Chondrocyte (in vitro differentiated cells): ENCODE measurements around the gene ADAMTS16. TPM values are rescaled to one million over a fixed set of nuclear protein-coding genes. Genes with fewer than 3 reads are reported as not detected.

Experiments
- DNase-seq: peaks from one replicate; pipeline ENCODE4 v3.0.0; 2021; ENCODE audit warnings: mixed read lengths, low spot score
- H3K27ac Mint-ChIP-seq: one replicate; pipeline ENCODE4 v1.8.0; 2021; ENCODE audit warnings: mild to moderate bottlenecking, moderate library complexity, mixed read lengths; ENCODE audit not compliant: unreplicated experiment
- H3K27me3 Mint-ChIP-seq: 2 replicates; pipeline ENCODE4 v1.8.0; 2021; ENCODE audit warnings: low read depth, mixed read lengths
- H3K36me3 Mint-ChIP-seq: 2 replicates; pipeline ENCODE4 v1.8.0; 2021; ENCODE audit warnings: low read depth, mixed read lengths
- H3K4me1 Mint-ChIP-seq: 2 replicates; pipeline ENCODE4 v1.8.0; 2021; ENCODE audit warnings: low read depth, mild to moderate bottlenecking, mixed read lengths
- H3K4me3 Mint-ChIP-seq: one replicate; pipeline ENCODE4 v1.8.0; 2021; ENCODE audit warnings: mild to moderate bottlenecking, moderate library complexity, mixed read lengths; ENCODE audit not compliant: unreplicated experiment
- H3K9me3 Mint-ChIP-seq: 2 replicates; pipeline ENCODE4 v1.8.0; 2021; ENCODE audit warnings: low read depth, mixed read lengths
- total RNA-seq: library from RNA; stranded (reverse); gene quantifications from 3 replicates; pipeline ENCODE4 v1.2.1, GENCODE V29; 2021
- TF ChIP-seq, protein P1 (sequence below): fragments of 200-600 bp; sonication (generic); IDR thresholded peaks from 2 replicates; pipeline ENCODE4 v1.5.0; 2021; ENCODE audit warnings: antibody characterized with exemption, mild to moderate bottlenecking, moderate library complexity

ADAMTS16 gene
- total RNA-seq, 1 donor from 2014 or later, result 12.5 TPM

DNA sequence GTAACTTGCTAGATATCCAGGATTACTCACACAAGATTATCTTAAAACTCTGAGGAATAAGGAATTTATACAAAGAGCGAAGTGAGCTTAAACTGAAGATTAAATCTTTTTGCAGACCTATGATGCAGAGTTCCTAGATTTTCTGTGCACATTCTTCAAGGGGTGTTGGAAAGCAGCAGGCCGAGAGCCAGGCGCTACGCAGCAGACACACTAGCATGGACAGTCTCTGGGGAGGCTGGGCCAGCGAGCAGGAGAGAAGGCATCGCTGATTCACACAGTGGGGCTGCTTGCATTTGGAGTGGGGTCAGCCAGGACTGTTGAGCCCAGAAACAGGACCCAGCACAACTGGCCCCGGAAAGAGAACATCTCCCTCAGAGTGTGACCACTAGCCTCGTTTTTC lies 136.3 kb downstream of the ADAMTS16 start:
- Mint-ChIP-seq H3K4me1 (peaks cover 13% of the 10 kb centered on the region), H3K27ac (no peak overlapping the region), H3K9me3 (no peaks in the 10 kb centered on the region), H3K27me3 (no peaks in the 10 kb centered on the region), H3K4me3 (no peak overlapping the region), H3K36me3 (no peaks in the 10 kb centered on the region)
- TF ChIP-seq, protein P1, sequence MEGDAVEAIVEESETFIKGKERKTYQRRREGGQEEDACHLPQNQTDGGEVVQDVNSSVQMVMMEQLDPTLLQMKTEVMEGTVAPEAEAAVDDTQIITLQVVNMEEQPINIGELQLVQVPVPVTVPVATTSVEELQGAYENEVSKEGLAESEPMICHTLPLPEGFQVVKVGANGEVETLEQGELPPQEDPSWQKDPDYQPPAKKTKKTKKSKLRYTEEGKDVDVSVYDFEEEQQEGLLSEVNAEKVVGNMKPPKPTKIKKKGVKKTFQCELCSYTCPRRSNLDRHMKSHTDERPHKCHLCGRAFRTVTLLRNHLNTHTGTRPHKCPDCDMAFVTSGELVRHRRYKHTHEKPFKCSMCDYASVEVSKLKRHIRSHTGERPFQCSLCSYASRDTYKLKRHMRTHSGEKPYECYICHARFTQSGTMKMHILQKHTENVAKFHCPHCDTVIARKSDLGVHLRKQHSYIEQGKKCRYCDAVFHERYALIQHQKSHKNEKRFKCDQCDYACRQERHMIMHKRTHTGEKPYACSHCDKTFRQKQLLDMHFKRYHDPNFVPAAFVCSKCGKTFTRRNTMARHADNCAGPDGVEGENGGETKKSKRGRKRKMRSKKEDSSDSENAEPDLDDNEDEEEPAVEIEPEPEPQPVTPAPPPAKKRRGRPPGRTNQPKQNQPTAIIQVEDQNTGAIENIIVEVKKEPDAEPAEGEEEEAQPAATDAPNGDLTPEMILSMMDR, result no peak
- DNase-seq, result no peak

DNA sequence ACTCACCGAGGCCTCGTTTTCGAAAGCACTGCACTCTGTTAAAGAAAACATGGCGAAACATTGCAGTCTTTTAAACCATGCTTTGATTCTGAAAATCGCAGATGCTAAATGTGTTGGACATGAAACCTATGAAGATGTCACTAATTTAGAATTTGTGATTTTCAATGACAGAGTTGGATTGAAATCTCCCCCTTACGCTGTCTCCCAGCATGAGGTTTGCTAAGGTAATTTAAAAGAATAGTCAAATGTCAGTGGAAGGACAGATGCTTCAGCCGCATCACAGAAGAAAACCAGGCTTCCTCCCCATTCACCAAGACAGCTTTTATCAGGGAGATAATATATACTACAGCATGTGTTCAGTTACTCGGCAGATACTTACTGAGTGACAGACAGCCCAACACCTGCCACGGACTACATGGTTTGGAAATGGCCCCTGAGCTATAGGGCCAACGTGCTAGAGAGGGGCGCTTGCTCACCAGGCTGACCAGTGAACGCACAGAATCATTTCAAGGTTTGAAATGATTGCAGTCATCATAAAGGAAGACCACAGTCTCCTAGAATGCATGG lies 136.9 kb downstream of the ADAMTS16 start:
- H3K36me3 Mint-ChIP-seq, result no peaks in the 10 kb centered on the region
- H3K4me1 Mint-ChIP-seq, result peaks cover 7% of the 10 kb centered on the region
- H3K4me3 Mint-ChIP-seq, result no peak overlapping the region
- H3K27me3 Mint-ChIP-seq, result no peaks in the 10 kb centered on the region
- no peak for DNase-seq
- H3K27ac Mint-ChIP-seq, result no peak overlapping the region
- H3K9me3 Mint-ChIP-seq, result no peaks in the 10 kb centered on the region
- TF ChIP-seq, protein P1, result no peak

DNA sequence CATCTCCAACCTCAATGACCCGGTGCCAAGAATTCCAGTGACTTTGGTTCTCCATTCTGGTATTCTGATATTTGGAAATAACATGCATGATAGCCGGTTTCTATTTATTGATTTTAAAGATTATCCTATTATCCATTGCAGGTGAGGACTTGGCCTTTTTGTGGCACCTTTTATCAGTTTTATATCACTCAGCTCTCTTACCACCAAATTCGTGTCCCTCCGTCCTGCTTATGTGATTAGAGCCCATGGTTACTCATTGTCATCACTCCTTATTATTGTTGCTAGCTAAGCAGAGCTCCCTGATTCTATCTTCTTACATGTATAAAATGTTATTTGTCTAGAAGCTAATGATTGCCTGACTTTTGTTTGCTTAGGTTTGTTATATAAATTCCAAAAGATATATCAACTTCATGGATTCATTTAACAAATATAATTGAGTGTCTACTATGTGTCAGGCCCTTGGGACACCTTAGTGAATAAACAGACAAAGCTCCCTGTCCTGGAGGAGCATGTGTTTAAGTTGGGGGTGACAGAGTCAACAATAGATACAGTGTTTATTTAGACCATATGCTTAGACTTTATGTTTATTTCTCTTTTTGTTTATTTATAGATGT lies 138.2 kb downstream of the ADAMTS16 start:
- H3K4me1 Mint-ChIP-seq, result peaks cover 5% of the 10 kb centered on the region
- no peaks in the 10 kb centered on the region for H3K9me3 Mint-ChIP-seq
- no peaks in the 10 kb centered on the region for H3K36me3 Mint-ChIP-seq

DNA sequence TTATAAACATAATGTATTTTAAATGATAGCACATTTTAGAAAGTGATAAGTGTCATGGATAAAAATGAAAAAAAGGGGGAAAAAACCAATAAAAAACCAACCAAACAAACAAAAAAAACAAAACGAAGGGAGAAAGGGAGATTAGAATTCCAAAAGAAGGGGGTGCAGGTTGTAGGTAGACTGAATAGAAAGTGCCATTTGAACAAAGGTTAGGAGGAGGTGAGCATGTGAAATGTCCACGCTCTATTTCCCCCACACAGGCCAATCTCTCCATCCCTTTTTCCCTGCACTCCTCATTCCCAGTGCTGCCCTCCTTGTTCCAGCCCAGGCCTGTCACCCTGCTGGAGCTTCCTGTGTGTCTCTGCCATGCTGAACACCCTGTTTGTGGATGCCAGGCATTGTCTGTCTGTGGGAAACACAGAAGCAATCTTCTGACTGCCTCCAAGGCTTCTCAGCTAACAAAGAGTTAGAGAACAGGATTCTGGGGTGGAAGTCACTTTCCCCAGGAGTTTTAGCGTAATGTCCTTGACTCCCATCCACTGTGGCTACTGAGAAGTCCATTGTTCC lies 138.8 kb downstream of the ADAMTS16 start:
- TF ChIP-seq, protein P1, result no peak
- Mint-ChIP-seq H3K27ac (no peak overlapping the region), H3K27me3 (no peaks in the 10 kb centered on the region), H3K9me3 (no peaks in the 10 kb centered on the region), H3K36me3 (no peaks in the 10 kb centered on the region), H3K4me3 (no peak overlapping the region), H3K4me1 (peaks cover 5% of the 10 kb centered on the region)
- no peak for DNase-seq

More for the DNA sequence above, 138.2 kb downstream of the ADAMTS16 start:
- Mint-ChIP-seq H3K4me3 (no peak overlapping the region), H3K27me3 (no peaks in the 10 kb centered on the region), H3K27ac (no peak overlapping the region)
- no peak for DNase-seq
- TF ChIP-seq, protein P1, result no peak

DNA sequence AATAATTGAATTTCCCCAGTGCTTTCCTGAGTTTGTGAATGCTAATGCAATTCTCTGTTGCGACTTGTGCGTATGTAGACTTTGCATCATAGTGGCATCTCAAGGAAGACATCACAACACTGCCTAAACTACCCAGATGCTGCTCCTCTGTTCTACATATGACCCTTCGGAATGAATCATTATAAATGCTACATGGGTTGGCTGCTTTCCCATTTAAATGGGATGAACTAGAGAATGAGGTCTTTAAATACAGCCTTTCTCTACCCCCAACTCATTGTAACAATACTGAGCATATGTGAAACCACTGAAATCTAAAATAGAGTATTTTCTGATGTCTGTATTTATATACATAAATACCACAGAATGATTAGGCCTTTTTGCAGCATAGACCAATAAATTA lies 145.8 kb downstream of the ADAMTS16 start:
- Mint-ChIP-seq H3K36me3 (peaks cover 3% of the 10 kb centered on the region), H3K9me3 (peaks cover 6% of the 10 kb centered on the region), H3K27ac (no peak overlapping the region), H3K4me1 (peaks cover 4% of the 10 kb centered on the region), H3K27me3 (no peaks in the 10 kb centered on the region), H3K4me3 (no peak overlapping the region)
- TF ChIP-seq, protein P1, result no peak
- no peak for DNase-seq
